GM18508 (cell line): Measurements from ENCODE around the gene SLC6A12.
"Not testable (repeated sequence)": the region's sequence is repeated elsewhere in the genome, so short reads cannot be mapped to it uniquely, and the experiment has no call there.

Experiments used
- ATAC-seq: cut with Tn5 transposase; IDR thresholded peaks from one replicate; pipeline ENCODE4 v1.9.1; 2021; ENCODE audit warnings: moderate number of reproducible peaks; ENCODE audit not compliant: insufficient read depth, unreplicated experiment

Gene SLC6A12

GRCh38 chr12:202081-202731 lies 11.8 kb downstream of the SLC6A12 start:
- ATAC-seq: no peak

GRCh38 chr12:201361-201760 lies 12.6 kb downstream of the SLC6A12 start:
- ATAC-seq: no peak

GRCh38 chr12:198705-199104 lies 15.3 kb downstream of the SLC6A12 start:
- ATAC-seq: no peak

- no peak for ATAC-seq
Measured at GRCh38 chr12:197911-198695, 15.9 kb downstream of the SLC6A12 start.

GRCh38 chr12:197347-197746 lies 16.6 kb downstream of the SLC6A12 start:
- ATAC-seq: no peak

- ATAC-seq: no peak
Measured at GRCh38 chr12:196436-196835, 17.5 kb downstream of the SLC6A12 start.

GRCh38 chr12:195951-196350 lies 18.0 kb downstream of the SLC6A12 start:
- no peak for ATAC-seq

- ATAC-seq: no peak
Measured at GRCh38 chr12:195156-195555, 18.8 kb downstream of the SLC6A12 start.

- ATAC-seq: no peak
Measured at GRCh38 chr12:194276-194675, 19.7 kb downstream of the SLC6A12 start.

- ATAC-seq: no peak
Measured at GRCh38 chr12:193261-193660, 20.7 kb downstream of the SLC6A12 start.

GRCh38 chr12:191541-191940 lies 22.4 kb downstream of the SLC6A12 start:
- ATAC-seq: no peak

GRCh38 chr12:190881-191280 lies 23.1 kb downstream of the SLC6A12 start:
- ATAC-seq: no peak

GRCh38 chr12:189622-189962 lies 24.4 kb downstream of the SLC6A12 start:
- ATAC-seq: no peak

- no peak for ATAC-seq
Measured at GRCh38 chr12:188910-189621, 24.9 kb downstream of the SLC6A12 start.

GRCh38 chr12:187986-188909 lies 25.7 kb downstream of the SLC6A12 start:
- not testable (repeated sequence) for ATAC-seq

- no peak for ATAC-seq
Measured at GRCh38 chr12:186006-186625, 27.8 kb downstream of the SLC6A12 start.

GRCh38 chr12:185576-185955 lies 28.4 kb downstream of the SLC6A12 start:
- ATAC-seq: no peak

GRCh38 chr12:184811-185575 lies 29.0 kb downstream of the SLC6A12 start:
- no peak for ATAC-seq

GRCh38 chr12:182381-182892 lies 31.5 kb downstream of the SLC6A12 start:
- no peak for ATAC-seq
